ENCODE results near the gene PCNX4.

PCNX4 gene

GRCh38 chr14:60090864-60091519, 731 bp upstream of the PCNX4 start:
- Histone ChIP-seq H3K4me3 (peak overlapping the region; percentile 74 to 75), H3K4me1 (peaks cover 0 to 32% (median 7%) of the 10 kb centered on the region in 4 donors), H3K27me3 (no peaks in the 10 kb centered on the region), H3K9me3 (no peaks in the 10 kb centered on the region), H3K27ac (peak overlapping the region; percentile 96 to 97), H3K36me3 (no peaks in the 10 kb centered on the region)
- TF ChIP-seq CTCF (IDR thresholded peaks at IDR 0.05): no peak
- intact Hi-C loops (cut with DNase I; ENCODE audit: low total_unique reads): loop anchor here (5.0 to 10.0 kb wide), 2 partner anchors 71 to 154 kb away; partner anchors contain the start of gene PPM1A
- peak; percentile 26 to 75 for DNase-seq

- Histone ChIP-seq H3K36me3 (no peaks in the 10 kb centered on the region), H3K4me1 (peaks cover 0 to 35% (median 7%) of the 10 kb centered on the region in 4 donors), H3K27me3 (no peaks in the 10 kb centered on the region), H3K27ac (peak overlapping the region; percentile 96 to 97), H3K4me3 (peak overlapping the region; percentile 74 to 75), H3K9me3 (no peaks in the 10 kb centered on the region)
- intact Hi-C loops (cut with DNase I; ENCODE audit: low total_unique reads): loop anchor here (5.0 to 10.0 kb wide), 2 partner anchors 70 to 152 kb away; partner anchors contain the start of gene PPM1A
- TF ChIP-seq CTCF (IDR thresholded peaks at IDR 0.05): no peak
- DNase-seq: no peak
These were observed 800 bp downstream of the PCNX4 start for GRCh38 chr14:60092526-60092920.

GRCh38 chr14:60093080-60093479, 1.4 kb downstream of the PCNX4 start:
- peak overlapping the region; percentile 96 to 97 for H3K27ac ChIP-seq
- no peaks in the 10 kb centered on the region for H3K27me3 ChIP-seq
- TF ChIP-seq CTCF (IDR thresholded peaks at IDR 0.05): no peak
- H3K4me1 ChIP-seq: peaks cover 0 to 35% (median 7%) of the 10 kb centered on the region in 4 donors
- H3K36me3 ChIP-seq: no peaks in the 10 kb centered on the region
- intact Hi-C loops (cut with DNase I; ENCODE audit: low total_unique reads): loop anchor here (5.0 to 10.0 kb wide), 2 partner anchors 69 to 152 kb away; partner anchors contain the start of gene PPM1A
- no peak for DNase-seq
- no peaks in the 10 kb centered on the region for H3K9me3 ChIP-seq
- H3K4me3 ChIP-seq: peak overlapping the region; percentile 74 to 75

GRCh38 chr14:60093606-60094005, 1.9 kb downstream of the PCNX4 start:
- DNase-seq: no peak
- Histone ChIP-seq H3K27ac (peak overlapping the region; percentile 96 to 97), H3K9me3 (no peaks in the 10 kb centered on the region), H3K4me1 (peaks cover 0 to 35% (median 7%) of the 10 kb centered on the region in 4 donors), H3K36me3 (no peaks in the 10 kb centered on the region), H3K4me3 (peak overlapping the region; percentile 74 to 75), H3K27me3 (no peaks in the 10 kb centered on the region)
- no peak for TF ChIP-seq CTCF (IDR thresholded peaks at IDR 0.05)
- intact Hi-C loops (cut with DNase I; ENCODE audit: low total_unique reads): loop anchor here (5.0 to 10.0 kb wide), 2 partner anchors 69 to 151 kb away; partner anchors contain the start of gene PPM1A

- Histone ChIP-seq H3K4me1 (peaks cover 0 to 35% (median 7%) of the 10 kb centered on the region in 4 donors), H3K9me3 (no peaks in the 10 kb centered on the region), H3K36me3 (no peaks in the 10 kb centered on the region), H3K27me3 (no peaks in the 10 kb centered on the region), H3K27ac (peak overlapping the region; percentile 96 to 97), H3K4me3 (no peak overlapping the region)
- no peak for TF ChIP-seq CTCF (IDR thresholded peaks at IDR 0.05)
- intact Hi-C loops (cut with DNase I; ENCODE audit: low total_unique reads): loop anchor here (5.0 to 10.0 kb wide), 2 partner anchors 68 to 150 kb away; partner anchors contain the start of gene PPM1A
- no peak for DNase-seq
These were observed 2.7 kb downstream of the PCNX4 start for GRCh38 chr14:60094306-60094897.

Measured in tibial artery (tissue), 4 donors.